Measurements from ENCODE around the gene POLR2A.

POLR2A gene

DNA sequence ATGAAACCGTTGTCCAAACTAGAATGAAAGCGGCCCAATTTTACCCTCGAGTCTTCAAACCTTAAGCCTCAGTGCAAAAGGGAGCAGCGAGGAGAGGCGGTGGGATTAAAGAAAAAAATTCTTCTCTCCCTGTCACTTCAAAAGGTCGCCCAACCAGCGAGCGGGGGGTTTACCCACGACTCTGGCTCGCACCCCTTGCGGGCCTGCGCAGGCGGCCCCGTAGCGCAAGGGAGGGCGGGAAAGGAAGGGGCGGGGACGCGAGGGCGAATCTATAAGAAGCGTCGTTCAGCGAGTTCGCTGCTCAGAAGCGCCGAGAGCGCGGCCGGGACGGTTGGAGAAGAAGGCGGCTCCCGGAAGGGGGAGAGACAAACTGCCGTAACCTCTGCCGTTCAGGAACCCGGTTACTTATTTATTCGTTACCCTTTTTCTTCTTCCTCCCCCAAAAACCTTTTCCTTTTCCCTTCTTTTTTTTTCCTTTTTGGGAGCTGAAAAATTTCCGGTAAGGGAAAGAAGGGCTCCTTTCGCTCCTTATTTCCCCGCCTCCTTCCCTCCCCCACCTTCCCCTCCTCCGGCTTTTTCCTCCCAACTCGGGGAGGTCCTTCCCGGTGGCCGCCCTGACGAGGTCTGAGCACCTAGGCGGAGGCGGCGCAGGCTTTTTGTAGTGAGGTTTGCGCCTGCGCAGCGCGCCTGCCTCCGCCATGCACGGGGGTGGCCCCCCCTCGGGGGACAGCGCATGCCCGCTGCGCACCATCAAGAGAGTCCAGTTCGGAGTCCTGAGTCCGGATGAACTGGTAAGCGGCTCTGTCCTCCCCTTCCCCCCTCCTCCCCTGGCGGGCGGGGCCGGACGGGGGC, at the start of gene POLR2A:
TSS of gene POLR2A (plus strand) at position 300 of the 852 bp plus-strand sequence.
- in situ Hi-C loops (cut with MboI; ENCODE audit: low sequenced_read_pairs) = no loop called here

DNA sequence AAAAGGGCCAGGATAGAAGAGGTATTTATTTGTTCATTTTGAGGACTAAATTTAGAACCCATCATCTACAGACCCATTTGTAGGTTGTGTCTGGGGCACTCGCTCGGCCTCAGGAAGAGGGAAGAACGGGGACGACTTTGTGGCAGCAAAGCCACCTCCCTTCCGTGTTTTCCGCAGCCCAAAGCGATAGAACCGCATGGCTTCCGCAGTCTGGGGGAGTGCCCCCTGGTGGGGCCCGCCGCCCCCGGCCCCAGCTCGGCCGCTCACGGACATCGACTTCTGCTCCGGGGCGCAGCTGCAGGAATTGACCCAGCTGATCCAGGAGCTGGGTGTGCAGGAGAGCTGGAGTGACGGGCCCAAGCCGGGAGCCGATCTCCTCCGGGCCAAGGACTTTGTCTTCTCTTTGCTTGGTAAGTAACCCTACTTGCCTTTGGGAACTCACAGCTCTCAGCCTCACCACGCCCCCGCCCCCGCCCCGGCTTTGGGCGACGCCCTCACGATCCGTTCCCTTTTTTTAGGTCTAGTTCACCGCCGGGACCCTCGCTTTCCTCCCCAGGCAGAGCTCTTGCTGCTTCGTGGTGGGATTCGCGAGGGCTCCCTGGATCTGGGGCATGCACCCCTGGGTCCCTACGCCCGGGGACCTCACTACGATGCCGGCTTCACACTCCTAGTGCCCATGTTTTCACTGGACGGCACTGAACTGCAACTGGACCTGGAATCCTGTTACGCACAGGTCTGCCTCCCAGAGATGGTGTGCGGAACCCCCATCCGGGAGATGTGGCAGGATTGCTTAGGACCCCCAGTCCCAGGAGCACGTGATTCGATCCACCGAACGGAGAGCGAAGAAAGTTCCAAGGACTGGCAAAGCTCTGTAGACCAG, 48.2 kb upstream of the POLR2A start:
- in situ Hi-C loops (cut with MboI; ENCODE audit: low sequenced_read_pairs) = no loop called here

DNA sequence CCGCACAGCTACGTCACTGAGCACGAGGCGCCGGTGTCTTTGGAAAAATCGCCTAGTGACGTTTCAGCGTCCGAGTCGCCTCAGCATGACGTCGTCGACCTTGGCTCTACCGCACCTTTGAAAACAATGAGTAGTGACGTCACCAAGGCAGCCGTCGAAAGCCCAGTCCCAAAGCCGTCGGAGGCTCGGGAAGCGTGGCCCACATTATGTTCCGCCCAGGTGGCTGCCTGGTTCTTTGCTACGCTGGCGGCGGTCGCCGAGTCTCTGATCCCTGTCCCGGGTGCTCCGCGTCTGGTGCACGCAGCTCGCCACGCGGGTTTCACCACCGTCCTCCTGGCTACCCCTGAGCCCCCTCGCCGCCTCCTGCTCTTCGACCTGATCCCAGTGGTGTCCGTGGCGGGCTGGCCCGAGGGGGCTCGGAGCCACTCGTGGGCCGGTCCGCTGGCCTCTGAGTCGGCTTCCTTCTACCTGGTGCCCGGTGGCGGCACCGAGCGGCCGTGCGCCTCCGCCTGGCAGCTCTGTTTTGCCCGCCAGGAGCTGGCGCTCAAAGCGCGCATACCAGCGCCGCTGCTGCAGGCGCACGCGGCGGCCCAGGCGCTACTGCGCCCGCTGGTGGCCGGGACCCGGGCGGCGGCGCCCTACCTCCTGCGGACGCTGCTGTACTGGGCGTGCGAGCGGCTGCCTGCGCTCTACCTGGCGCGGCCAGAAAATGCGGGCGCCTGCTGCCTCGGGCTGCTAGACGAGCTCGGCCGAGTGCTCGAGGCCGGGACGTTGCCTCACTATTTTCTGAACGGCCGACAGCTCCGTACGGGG, 47.4 kb upstream of the POLR2A start:
- in situ Hi-C loops (cut with MboI; ENCODE audit: low sequenced_read_pairs) = no loop called here

DNA sequence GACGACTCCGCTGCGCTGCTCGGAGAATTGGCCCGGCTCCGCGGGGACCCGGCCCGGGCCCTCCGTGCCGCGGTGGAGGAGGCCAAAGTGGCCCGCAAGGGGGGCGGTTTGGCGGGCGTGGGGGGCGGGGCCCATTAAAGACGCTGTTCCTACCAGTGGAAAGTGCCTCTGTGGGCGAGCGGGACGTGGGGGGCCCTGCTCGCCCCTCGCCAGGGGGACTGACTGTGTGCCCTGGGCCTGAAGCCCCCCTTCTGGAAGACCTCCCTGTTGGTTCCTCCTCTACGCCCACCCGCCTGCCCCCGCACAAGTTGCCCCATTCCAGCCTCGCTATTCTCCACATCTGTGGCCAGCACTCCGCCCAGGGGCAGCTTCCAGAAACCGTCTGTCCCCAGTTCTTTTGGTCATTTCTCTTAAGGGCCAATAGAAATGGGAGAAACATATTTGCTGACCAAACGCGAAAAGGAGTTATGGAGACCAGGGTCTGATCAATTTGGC, 46.8 kb upstream of the POLR2A start:
- in situ Hi-C loops (cut with MboI; ENCODE audit: low sequenced_read_pairs) = no loop called here

DNA sequence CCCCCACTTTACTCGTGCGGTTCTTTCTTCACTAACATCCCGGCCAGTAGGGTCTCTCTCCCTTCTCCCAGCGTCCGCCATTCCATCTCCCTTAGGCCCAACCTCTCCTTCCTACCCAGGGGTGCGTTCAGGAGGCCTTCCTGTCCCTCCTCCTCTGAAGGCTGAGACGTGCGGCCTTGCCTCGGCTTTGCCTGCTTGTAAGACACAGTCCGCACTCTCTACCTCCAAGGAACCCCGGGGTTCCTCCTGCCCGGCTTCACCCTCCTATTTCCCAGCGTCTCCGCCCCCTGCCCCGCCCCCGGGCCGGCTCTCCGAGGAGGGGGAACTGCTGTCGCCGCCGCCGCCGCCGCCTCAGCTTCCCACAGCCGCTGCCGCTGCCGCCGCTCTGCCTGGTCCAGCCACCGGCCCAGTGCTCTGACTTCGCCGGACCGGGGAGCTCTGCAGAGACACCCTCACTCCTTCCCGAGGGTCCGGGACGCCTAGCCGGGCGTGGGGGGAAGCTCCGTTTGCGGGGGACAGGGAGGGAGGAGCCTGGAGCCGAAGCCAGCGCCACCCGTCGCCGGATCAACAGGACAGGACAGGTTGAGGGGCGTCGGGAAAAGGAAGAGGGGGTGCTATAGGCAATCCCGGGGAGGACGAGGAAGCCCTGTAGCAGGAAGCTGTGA, 46.1 kb upstream of the POLR2A start:
- in situ Hi-C loops (cut with MboI; ENCODE audit: low sequenced_read_pairs) = no loop called here

DNA sequence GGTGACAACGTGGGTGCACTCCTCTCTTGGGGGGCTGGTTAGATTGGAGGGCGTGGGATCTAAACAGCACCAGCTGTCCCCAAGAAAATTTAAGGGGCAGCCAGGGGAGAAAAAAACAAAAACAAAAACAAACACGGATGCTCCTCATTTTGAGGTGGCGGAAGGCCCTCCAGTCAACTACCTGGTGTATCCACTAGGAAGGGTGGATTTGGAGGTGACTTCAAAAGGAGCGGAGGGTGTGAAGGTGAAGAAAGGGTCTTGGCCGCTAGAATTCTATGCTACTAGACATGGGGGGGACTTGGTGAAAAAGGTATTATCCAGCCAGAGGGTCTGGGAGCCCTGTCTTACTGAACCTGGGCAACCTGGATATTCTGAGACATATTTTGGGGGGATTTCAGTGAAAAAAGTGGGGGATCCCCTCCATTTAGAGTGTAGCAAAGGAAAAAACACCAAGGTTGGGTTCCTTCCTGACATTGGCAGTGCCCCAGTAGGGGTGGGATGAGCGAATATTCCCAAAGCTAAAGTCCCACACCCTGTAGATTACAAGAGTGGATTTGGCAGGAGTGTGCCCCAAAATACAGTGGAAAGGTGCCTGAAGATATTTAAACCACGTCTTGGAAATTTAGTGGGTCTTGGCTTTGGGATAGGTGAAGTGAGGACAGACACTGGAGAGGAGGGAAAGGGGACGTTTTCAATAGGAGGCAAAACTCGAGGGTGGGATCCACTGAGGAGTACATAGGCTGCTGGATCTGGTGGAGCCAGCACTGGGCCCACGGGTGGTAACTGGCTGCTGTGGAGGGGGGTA, 45.3 kb upstream of the POLR2A start:
- in situ Hi-C loops (cut with MboI; ENCODE audit: low sequenced_read_pairs) = no loop called here

DNA sequence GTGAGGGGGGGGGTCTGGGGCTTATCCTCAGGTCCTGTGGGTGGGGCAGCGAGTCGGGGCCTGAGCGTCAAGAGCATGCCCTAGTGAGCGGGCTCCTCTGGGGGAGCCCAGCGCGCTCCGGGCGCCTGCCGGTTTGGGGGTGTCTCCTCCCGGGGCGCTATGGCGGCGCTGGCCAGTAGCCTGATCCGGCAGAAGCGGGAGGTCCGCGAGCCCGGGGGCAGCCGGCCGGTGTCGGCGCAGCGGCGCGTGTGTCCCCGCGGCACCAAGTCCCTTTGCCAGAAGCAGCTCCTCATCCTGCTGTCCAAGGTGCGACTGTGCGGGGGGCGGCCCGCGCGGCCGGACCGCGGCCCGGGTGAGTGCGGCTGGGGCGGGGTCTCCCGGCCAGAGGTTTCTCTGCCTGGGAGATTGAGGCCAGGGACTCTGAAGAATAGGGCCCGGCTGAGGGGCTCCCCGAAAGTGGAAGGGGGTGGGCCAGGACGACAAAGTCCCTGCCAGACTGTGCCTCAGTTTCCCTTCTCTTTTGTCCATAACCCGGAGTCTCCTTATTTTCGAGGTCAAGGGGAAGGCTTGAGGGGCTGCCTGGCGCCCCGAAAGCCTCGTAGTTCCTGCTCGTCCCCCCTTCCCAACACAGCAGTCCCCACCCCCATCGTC, 44.6 kb upstream of the POLR2A start, which contains the start of gene FGF11:
TSS of gene FGF11 (plus strand) at position 51 of the 651 bp plus-strand sequence. CDS start at position 160, 109 bp downstream.
- in situ Hi-C loops (cut with MboI; ENCODE audit: low sequenced_read_pairs) = no loop called here

DNA sequence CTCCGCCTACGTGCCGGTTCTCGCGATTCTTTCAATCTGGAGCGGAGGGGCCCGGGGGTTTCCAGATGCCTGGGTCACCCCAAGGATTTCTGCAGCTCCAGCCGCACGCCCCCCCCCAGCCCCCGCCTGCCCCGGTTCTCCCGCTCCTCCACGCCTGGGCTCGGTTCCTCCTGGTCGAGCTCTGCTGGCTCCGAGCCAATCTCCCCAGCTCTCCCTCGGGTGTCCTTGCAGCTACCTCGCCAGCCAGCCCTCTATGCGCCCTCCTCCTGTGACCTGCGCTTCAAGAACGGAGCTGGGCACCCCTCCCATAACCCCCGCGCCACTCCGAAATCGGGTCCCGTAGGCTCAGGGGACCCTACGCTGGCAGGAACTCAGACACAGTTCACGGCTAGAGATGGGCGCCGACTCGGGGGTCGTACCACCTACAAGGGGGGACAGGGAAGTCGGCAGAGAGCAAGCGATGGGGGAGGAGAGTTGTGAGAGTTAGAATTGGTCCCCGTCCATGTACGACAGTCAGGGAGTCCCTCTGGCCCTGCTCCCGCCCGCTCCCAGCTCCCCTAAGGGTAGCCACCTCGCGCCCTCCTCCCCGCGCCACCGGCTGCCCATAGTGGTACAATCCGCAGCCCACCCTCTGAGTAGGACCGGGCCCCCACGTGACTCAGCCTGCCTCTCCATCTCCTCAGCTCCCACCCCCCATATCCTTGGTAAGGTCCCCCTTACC, 43.9 kb upstream of the POLR2A start:
- in situ Hi-C loops (cut with MboI; ENCODE audit: low sequenced_read_pairs) = no loop called here

DNA sequence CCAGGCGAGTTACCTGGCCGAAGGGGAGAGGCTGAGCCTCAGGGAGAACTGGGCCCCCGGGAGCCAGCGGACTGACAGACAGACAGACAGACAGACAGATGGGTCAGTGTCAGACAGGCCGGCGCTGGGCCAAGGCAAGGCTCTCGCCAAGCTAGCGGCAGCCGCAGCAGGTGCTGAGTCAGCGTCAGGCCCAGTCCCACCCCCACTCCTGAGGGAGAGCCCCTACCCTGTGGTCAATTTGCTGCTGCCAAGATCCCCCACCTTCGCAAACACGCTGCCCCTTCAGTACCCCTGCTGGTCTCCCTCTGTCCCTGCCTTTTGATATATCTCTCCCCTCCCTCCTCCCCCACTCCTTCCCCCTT, 43.4 kb upstream of the POLR2A start:
- in situ Hi-C loops (cut with MboI; ENCODE audit: low sequenced_read_pairs) = no loop called here

DNA sequence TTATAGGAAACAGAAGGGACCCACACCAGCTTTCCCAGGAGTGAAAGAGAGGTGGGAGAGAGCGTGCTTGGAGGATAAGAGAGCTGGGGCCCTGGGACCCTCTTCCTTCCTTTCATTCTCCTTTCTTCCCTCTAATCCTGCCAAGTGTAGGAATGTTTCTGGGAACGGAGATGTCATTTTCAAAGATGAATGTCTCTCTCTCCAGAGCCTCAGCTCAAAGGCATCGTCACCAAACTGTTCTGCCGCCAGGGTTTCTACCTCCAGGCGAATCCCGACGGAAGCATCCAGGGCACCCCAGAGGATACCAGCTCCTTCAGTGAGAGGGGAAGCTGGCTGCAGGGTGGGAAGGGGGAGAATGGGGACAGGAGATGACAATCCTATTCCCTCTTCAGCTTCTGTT, 42.9 kb upstream of the POLR2A start:
- in situ Hi-C loops (cut with MboI; ENCODE audit: low sequenced_read_pairs) = no loop called here

DNA sequence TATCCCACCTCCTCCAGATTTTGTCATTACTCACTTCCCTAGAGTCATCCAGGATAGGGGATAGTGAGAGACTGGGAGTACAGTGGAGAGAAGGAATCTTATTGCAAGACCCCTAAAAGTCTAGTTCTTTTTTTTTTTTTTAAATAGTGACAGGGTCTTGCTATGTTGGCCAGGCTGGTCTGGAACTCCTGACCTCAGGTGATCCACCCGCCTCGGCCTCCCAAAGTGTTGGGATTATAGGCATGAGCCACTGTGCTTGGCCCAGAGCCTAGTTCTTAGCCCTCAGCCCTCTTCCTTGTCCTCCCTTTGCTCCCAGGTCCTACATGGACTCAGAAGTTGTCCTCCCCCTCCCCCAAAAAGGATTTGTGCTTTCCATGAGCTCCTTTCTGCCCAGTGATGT, 42.0 kb upstream of the POLR2A start:
- in situ Hi-C loops (cut with MboI; ENCODE audit: low sequenced_read_pairs) = no loop called here

DNA sequence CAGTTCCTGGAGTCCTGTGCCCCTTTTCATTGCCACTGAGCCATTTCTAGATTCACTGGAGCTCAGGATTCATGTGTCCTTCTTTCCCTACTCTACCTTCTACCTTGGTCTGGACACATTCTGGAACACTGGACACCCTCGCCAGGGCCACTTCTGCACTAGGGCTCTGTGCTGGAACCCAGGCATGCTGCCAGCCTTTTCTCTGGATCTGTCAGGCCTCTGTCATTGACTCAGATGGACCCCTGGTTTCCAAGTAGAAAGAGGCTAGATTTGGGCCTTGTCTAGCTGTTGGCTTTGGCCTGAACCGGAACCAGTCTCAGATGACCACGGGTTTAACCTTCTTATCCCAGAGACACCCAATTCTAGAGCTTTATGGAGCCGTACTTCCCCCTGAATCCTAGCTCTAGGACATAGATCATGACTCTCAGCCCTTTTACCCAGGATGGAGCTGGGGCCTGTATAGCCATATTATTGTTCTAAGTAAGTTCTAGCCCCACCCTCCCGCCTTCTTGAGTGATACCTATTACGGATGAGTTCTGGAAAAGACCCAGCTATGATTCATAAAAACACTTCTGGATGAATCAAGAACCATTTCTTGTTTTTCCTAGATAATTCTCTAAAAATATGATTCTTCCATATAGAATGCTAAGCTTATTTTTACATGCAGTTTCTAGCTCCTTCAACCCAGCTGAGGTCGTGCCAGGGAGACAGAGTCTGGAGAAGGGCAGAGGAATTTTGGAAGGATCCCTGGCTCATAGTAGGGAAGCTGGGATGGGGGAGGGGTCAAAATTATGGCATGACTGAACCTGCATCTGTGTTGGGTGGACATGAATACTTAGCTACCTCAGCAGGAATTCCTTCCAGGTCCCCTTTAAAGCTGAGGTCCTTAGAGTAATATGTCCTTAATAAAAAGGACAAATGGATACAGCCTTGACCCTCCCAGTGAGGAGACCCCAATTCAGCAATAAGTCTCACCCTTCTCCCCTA, 40.4 kb upstream of the POLR2A start:
- in situ Hi-C loops (cut with MboI; ENCODE audit: low sequenced_read_pairs) = no loop called here

DNA sequence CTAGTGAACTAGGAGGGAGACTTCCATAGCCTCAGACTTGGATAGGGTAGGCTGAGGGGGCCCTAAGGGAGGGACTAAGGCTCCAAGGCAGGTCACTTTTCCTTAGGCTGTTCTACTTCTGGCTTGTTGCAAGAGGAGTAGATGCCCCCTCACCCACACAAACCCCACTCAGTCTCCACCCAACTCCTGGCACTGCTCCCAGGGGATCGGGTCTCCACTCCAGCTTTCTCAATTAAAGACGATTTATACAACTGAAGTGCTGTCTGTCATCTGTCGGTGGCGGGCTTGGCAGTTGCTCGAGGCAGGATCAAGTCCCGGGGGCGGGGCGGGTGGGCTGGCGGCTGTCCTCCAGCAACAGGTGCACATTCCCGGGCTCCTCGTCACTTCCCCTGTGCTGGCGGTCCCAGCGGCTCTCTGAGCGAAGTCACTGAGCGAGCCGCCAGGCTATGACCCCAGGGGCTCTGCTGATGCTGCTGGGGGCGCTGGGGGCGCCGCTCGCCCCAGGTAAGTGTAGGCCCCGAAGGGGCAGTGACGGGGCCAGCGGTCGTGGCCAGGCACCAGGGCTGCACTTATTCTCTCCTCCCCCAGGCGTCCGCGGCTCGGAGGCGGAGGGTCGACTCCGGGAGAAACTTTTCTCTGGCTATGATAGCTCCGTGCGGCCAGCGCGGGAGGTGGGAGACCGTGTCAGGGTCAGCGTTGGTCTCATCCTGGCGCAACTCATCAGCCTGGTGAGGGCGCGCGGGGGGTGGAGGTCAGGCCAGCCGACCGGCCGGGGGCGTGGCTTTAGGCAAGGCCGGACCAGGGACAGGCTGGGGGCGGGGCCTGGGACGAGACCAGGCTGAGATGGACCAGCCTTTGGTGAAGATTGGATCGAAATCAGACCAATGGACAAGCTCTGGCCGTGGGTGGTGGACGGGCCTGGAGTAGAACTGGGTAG, 39.2 kb upstream of the POLR2A start, which contains the start of gene CHRNB1:
TSS of gene CHRNB1 (plus strand) at position 380 of the 937 bp plus-strand sequence. CDS start at position 447, 67 bp downstream.
- in situ Hi-C loops (cut with MboI; ENCODE audit: low sequenced_read_pairs) = no loop called here

DNA sequence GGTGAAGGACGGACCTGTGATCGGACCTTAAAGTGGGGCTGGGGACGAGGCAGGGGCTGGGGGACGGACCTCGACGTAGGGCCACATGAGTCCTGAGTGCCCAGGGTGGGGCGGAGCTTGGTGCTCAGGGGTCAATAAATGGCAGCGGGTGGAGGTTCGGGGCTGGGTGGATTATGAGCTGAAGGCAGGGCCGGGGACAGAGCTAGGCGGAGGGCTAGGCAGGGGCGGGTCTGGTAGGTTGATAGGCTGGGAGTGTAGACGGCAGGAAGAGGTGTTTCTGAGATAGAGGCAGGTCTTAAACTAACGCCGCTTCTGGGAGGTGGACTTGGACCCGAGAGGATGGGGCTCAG, 38.6 kb upstream of the POLR2A start:
- in situ Hi-C loops (cut with MboI; ENCODE audit: low sequenced_read_pairs) = no loop called here

DNA sequence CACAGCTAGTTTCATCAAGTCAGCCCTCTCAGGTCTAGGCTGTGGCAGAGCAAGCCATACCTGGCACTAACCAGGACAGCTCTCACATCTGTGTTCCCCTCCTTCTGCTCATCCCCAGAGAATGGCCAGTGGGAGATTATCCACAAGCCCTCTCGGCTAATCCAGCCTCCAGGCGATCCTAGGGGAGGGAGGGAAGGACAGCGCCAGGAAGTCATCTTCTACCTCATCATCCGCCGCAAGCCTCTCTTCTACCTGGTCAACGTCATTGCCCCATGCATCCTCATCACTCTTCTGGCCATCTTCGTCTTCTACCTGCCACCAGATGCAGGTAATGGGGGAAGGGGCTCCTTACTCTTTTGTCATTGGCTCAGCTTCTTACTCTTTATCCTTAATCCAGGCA, 35.7 kb upstream of the POLR2A start:
- in situ Hi-C loops (cut with MboI; ENCODE audit: low sequenced_read_pairs) = no loop called here

DNA sequence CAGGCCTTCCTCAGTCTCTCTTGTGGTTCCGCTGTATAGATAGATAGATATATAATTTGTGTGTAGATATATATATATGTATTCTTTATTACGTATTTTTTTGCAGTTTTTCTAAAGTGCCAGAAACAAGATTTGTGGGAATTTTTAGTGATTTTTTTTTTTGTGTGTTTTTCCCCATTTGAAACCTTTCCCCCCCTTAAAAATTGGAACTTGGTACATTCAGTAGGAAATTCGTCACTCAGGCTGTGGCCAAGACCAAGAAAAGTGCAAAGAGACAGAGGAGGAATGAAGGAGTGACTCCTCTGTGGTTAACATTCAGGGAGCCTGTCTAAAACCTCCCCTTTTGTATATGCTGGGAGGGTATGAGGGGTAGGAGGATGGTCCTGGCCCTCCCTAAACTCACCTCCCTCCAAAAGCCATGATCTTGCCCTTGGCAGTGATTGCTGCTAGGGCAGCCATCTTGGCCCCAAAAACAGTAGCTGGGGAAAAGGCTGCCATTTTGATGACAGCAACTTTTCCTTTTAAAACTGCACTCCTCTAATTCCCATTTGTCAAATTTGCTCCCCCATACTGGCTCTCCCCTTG, 24.1 kb upstream of the POLR2A start:
- in situ Hi-C loops (cut with MboI; ENCODE audit: low sequenced_read_pairs) = no loop called here

Measured in HL-60/S4 treated with phorbol 12-myristate 13-acetate at 8.2 ng/mL for 4 days and 3 days (cell line).